ENCODE results near the gene PRKACA.

DNA sequence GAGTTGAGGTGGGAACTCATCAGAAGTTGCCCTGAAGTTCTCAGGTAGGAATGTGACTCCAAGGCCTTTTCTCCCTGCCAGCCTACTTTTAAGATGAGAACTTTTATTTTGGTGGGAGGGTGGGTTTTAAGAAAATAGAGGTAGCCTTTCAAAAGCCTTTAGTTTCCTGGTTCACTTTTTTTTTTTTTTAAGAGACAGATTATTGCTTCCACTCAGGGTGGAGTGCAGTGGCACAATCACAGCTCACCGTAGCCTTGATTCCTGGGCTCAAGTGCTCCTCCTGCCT lies 34.9 kb downstream of the PRKACA start:
- TF ChIP-seq POLR2A (IDR thresholded peaks at IDR 0.05): no peak
- no peak for TF ChIP-seq CTCF (IDR thresholded peaks at IDR 0.05)
